ENCODE data around the gene TAF11L3. TPM values are rescaled to one million over a fixed set of nuclear protein-coding genes. Genes with fewer than 3 reads are reported as not detected.
"Not testable (repeated sequence)": the region's sequence is repeated elsewhere in the genome, so short reads cannot be mapped to it uniquely, and the experiment has no call there.

The TAF11L3 gene
- not detected in 2 replicates for total RNA-seq

DNA sequence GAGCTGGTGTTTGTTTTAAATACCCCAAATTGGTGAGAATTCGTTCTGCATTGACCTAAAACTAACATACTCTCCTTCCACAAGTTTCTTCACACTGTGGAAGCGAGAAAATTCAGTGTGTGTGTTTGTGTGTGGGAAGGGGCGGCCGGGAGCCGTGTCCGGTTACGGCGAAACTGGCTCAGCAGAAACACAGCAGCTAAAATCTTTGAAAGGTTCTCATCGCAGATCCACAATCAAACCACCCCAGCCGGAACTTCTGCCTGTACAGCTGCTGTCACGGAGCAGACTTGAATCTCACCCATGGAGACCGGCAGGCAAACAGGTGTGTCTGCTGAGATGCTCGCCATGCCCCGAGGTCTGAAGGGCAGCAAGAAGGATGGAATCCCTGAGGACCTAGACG, at the start of gene TAF11L3:
Gene TAF11L3 (plus strand): TSS at position 301 of the 400 bp plus-strand sequence.
- H3K4me3 ChIP-seq (ENCODE audit: low read depth, low read length), result not testable (repeated sequence)

DNA sequence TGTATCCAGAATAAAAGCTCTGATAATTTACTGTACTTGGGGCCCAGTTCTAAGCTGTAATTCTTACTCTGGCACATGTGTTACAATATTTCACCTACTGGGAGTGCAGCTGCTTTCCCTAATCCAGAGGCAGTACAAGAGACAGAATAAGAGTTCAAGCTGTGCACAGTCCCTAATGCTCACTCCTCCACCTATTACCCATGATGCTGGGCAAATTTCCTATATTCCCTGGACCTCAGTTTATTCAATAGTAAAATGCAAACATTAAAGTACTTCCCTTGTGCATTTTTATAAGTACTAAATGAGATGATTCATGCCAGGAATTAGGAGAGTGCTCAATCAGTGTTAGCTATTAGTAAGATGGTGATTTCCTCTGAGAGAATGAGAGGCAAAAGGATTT, 48.1 kb upstream of the TAF11L3 start:
- H3K4me3 ChIP-seq (ENCODE audit: low read depth, low read length), result no peak overlapping the region
- no peak for DNase-seq (ENCODE audit: low read depth)
- TF ChIP-seq, protein P1, sequence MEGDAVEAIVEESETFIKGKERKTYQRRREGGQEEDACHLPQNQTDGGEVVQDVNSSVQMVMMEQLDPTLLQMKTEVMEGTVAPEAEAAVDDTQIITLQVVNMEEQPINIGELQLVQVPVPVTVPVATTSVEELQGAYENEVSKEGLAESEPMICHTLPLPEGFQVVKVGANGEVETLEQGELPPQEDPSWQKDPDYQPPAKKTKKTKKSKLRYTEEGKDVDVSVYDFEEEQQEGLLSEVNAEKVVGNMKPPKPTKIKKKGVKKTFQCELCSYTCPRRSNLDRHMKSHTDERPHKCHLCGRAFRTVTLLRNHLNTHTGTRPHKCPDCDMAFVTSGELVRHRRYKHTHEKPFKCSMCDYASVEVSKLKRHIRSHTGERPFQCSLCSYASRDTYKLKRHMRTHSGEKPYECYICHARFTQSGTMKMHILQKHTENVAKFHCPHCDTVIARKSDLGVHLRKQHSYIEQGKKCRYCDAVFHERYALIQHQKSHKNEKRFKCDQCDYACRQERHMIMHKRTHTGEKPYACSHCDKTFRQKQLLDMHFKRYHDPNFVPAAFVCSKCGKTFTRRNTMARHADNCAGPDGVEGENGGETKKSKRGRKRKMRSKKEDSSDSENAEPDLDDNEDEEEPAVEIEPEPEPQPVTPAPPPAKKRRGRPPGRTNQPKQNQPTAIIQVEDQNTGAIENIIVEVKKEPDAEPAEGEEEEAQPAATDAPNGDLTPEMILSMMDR (conservative IDR thresholded peaks at IDR 0.05; ENCODE audit: low read depth, low read length), result no peak

More for the DNA sequence above, at the start of gene TAF11L3:
- not testable (repeated sequence) for DNase-seq (ENCODE audit: low read depth)

- not testable (repeated sequence) for DNase-seq (ENCODE audit: low read depth); H3K4me3 ChIP-seq (ENCODE audit: low read depth, low read length)
Observed at GRCh38 chr5:17475064-17475463, 43.1 kb upstream of the TAF11L3 start.

DNA sequence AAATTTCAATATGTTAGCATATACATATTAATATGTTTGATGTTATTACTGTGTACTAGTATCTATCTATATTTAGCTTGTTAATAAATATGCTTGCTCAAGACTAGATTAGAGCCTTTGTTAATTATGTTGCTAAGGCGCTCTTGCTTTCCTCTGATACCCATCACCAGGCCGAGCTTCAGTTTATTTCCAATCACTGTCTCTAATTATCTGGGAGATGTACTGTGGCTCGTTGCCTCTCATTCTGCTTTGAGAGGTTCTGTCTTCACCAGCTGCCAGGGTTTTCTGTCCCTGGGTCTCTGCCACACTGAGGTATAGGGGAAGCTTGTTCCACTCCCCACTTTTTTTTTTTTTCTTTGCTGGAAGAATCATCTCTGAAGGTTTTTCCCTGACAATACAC, 41.1 kb upstream of the TAF11L3 start:
- H3K4me3 ChIP-seq (ENCODE audit: low read depth, low read length), result no peak overlapping the region
- no peak for DNase-seq (ENCODE audit: low read depth)
- TF ChIP-seq, protein P1 (conservative IDR thresholded peaks at IDR 0.05; ENCODE audit: low read depth, low read length), result no peak

DNA sequence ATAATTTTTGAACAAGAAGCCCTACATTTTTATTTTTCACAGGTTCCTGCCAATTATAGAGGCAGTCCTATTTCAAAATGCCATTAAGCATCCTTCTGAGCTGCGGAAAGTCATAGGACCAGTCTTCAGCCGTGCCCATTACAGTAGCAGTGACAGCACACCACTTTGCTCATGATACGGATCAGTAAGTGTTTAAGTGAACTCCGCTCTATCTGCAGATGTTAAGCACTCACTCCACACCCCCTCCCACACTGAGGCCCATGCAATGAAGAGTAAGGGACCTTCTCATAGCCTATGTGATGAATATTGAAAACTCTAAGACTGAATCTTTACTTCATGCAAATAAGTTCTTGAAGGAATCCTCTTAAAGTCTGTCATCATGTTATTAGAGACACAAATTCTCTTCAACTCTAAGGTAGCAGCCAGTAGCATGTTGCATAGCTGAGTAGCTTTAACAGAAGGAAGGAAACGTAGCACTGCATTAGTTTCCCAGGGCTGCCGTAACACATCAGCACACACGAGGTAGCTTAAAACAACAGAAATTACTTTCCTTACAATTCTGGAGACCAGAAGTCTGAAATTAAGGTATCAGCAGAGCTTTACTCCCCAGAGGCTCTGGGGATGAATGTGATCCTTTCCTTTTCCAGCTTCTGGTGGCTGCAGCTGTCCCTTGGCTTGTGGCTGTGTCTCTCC, 40.4 kb upstream of the TAF11L3 start:
- H3K4me3 ChIP-seq (ENCODE audit: low read depth, low read length), result no peak overlapping the region
- no peak for DNase-seq (ENCODE audit: low read depth)
- TF ChIP-seq, protein P1 (conservative IDR thresholded peaks at IDR 0.05; ENCODE audit: low read depth, low read length), result no peak

DNA sequence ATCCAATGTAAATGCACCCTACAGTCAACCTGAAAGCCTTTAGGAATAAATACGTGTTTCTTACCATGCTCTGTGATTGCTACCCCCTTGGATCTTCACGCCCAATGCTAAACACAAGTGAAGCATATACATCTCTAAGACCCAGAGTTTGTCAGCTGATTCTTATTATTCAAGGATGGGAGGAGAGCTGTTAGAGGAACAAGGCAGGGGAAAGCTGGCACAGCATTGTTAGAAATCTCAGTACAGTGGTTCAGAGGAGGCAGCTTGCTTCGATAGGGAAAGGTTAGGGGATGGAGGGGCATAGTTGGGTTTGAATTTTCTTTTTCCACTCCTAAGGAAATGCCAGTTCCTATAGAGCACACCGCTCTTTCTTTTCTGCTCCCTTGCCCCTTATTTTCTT, 36.8 kb upstream of the TAF11L3 start:
- DNase-seq (ENCODE audit: low read depth), result no peak
- no peak overlapping the region for H3K4me3 ChIP-seq (ENCODE audit: low read depth, low read length)
- TF ChIP-seq, protein P1 (conservative IDR thresholded peaks at IDR 0.05; ENCODE audit: low read depth, low read length), result no peak

- no peak for DNase-seq (ENCODE audit: low read depth)
Observed at GRCh38 chr5:17482790-17483189, 35.4 kb upstream of the TAF11L3 start.

GRCh38 chr5:17486464-17487173, 31.5 kb upstream of the TAF11L3 start:
- not testable (repeated sequence) for DNase-seq (ENCODE audit: low read depth); H3K4me3 ChIP-seq (ENCODE audit: low read depth, low read length)

More at GRCh38 chr5:17482790-17483189, 35.4 kb upstream of the TAF11L3 start:
- H3K4me3 ChIP-seq (ENCODE audit: low read depth, low read length), result no peak overlapping the region
- TF ChIP-seq, protein P1 (conservative IDR thresholded peaks at IDR 0.05; ENCODE audit: low read depth, low read length), result no peak
